Type B pancreatic cell (in vitro differentiated cells): Measurements from ENCODE around the gene CRELD2. TPM values are rescaled to one million over a fixed set of nuclear protein-coding genes. Genes with fewer than 3 reads are reported as not detected.

Source experiments
- DNase-seq: peaks from one replicate; pipeline ENCODE4 v3.0.0; 2021; ENCODE audit warnings: mixed read lengths; ENCODE audit not compliant: unreplicated experiment; ENCODE audit errors: extremely low spot score
- H3K27ac Mint-ChIP-seq: 2 replicates; pipeline ENCODE4 v1.8.0; 2021; ENCODE audit warnings: mild to moderate bottlenecking, mixed read lengths
- H3K27me3 Mint-ChIP-seq: 2 replicates; pipeline ENCODE4 v1.8.0; 2021; ENCODE audit warnings: mixed read lengths
- H3K36me3 Mint-ChIP-seq: 2 replicates; pipeline ENCODE4 v1.8.0; 2021; ENCODE audit warnings: mixed read lengths
- H3K4me1 Mint-ChIP-seq: one replicate; pipeline ENCODE4 v1.8.0; 2021; ENCODE audit warnings: mixed read lengths; ENCODE audit not compliant: unreplicated experiment
- H3K4me3 Mint-ChIP-seq: 2 replicates; pipeline ENCODE4 v1.8.0; 2021; ENCODE audit warnings: mild to moderate bottlenecking, mixed read lengths
- H3K9me3 Mint-ChIP-seq: 2 replicates; pipeline ENCODE4 v1.8.0; 2021; ENCODE audit warnings: mixed read lengths
- CTCF ChIP-seq: fragments of 200-600 bp; sonication (generic); conservative IDR thresholded peaks from 2 replicates; pipeline ENCODE4 v1.5.0; 2021; ENCODE audit warnings: antibody characterized with exemption, mild to moderate bottlenecking
- total RNA-seq: library from RNA; stranded (reverse); gene quantifications from 2 replicates; pipeline ENCODE4 v1.2.1, GENCODE V29; 2021; ENCODE audit warnings: low replicate concordance

Gene CRELD2
- total RNA-seq, 1 donor from 2014 or later: 55.8 TPM

- Mint-ChIP-seq H3K27ac (no peak overlapping the region), H3K4me3 (no peak overlapping the region)
These were observed 22.2 kb upstream of the CRELD2 start for GRCh38 chr22:49896201-49896600.

GRCh38 chr22:49897015-49897684 is 21.3 kb upstream of the CRELD2 start:
- peaks cover 41% of the 10 kb centered on the region for H3K36me3 Mint-ChIP-seq

More at GRCh38 chr22:49896201-49896600, 22.2 kb upstream of the CRELD2 start:
- Mint-ChIP-seq H3K9me3 (peaks cover 10% of the 10 kb centered on the region), H3K4me1 (peaks cover 5% of the 10 kb centered on the region), H3K27me3 (no peaks in the 10 kb centered on the region), H3K36me3 (peaks cover 38% of the 10 kb centered on the region)
- TF ChIP-seq CTCF: no peak
- DNase-seq: no peak

GRCh38 chr22:49899530-49899929 is 18.9 kb upstream of the CRELD2 start:
- H3K27me3 Mint-ChIP-seq: no peaks in the 10 kb centered on the region
- H3K9me3 Mint-ChIP-seq: peaks cover 2% of the 10 kb centered on the region
- H3K36me3 Mint-ChIP-seq: peaks cover 32% of the 10 kb centered on the region
- H3K4me3 Mint-ChIP-seq: no peak overlapping the region
- no peak overlapping the region for H3K27ac Mint-ChIP-seq
- peaks cover 2% of the 10 kb centered on the region for H3K4me1 Mint-ChIP-seq
- DNase-seq: no peak
- TF ChIP-seq CTCF: no peak

More at GRCh38 chr22:49897015-49897684, 21.3 kb upstream of the CRELD2 start:
- no peak for DNase-seq
- TF ChIP-seq CTCF: no peak
- no peak overlapping the region for H3K4me3 Mint-ChIP-seq
- H3K4me1 Mint-ChIP-seq: peaks cover 5% of the 10 kb centered on the region
- peaks cover 6% of the 10 kb centered on the region for H3K9me3 Mint-ChIP-seq
- H3K27me3 Mint-ChIP-seq: no peaks in the 10 kb centered on the region
- H3K27ac Mint-ChIP-seq: no peak overlapping the region

GRCh38 chr22:49900441-49901230 is 17.8 kb upstream of the CRELD2 start:
- no peak for DNase-seq
- Mint-ChIP-seq H3K27me3 (no peaks in the 10 kb centered on the region), H3K4me1 (no peaks in the 10 kb centered on the region), H3K4me3 (no peak overlapping the region), H3K27ac (no peak overlapping the region), H3K9me3 (no peaks in the 10 kb centered on the region), H3K36me3 (peaks cover 34% of the 10 kb centered on the region)
- no peak for TF ChIP-seq CTCF

GRCh38 chr22:49901457-49901856 is 17.0 kb upstream of the CRELD2 start:
- no peak for DNase-seq
- no peaks in the 10 kb centered on the region for H3K27me3 Mint-ChIP-seq
- H3K4me1 Mint-ChIP-seq: no peaks in the 10 kb centered on the region
- no peak overlapping the region for H3K4me3 Mint-ChIP-seq
- H3K36me3 Mint-ChIP-seq: peaks cover 34% of the 10 kb centered on the region
- no peak overlapping the region for H3K27ac Mint-ChIP-seq
- H3K9me3 Mint-ChIP-seq: no peaks in the 10 kb centered on the region
- TF ChIP-seq CTCF: no peak
